ENCODE results near the gene UNC45B.

UNC45B gene

DNA sequence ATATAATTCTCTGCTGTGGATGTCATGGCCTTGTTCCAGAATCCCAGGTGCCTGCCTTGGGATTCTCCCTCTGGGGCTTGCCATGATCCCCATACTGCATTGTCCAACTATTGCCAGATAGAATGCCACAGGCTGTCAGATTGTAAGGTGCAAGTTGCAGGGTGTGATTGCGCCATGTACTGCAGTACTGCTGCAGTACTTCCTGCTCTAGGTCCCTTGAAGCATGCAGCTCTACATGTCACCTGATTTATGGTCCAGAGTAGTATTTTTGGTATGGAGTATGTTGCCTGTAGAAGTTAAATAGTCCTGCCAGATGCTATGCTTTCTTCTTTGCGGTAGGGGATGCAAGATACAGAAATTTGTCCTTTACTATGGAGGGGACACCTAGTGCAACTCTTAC lies 88.3 kb downstream of the UNC45B start:
- Histone ChIP-seq H3K4me3 (no peak overlapping the region), H4K20me1 (no peaks in the 10 kb centered on the region; a peak in 1 of 22 replicates), H3K4me2 (peak overlapping the region in 4 of 11 experiments; percentile 7 to 18 (median 12); a peak in 1 of 22 replicates), H3K27me3 (peaks cover 0 to 41% (median 0%) of the 10 kb centered on the region in 11 experiments; a peak in 4 of 22 replicates), H3K27ac (no peak overlapping the region), H3K9ac (no peak overlapping the region), H3K4me1 (peaks cover 11 to 31% (median 15%) of the 10 kb centered on the region in 10 experiments), H3K36me3 (no peaks in the 10 kb centered on the region), H3K9me3 (replicated peaks in 1 of 11) (peaks cover 0 to 3% (median 0%) of the 10 kb centered on the region in 11 experiments; a peak in 1 of 22 replicates)
- no peak; a peak in 1 of 22 replicates for TF ChIP-seq Cebpa-rat (IDR thresholded peaks at IDR 0.05)

DNA sequence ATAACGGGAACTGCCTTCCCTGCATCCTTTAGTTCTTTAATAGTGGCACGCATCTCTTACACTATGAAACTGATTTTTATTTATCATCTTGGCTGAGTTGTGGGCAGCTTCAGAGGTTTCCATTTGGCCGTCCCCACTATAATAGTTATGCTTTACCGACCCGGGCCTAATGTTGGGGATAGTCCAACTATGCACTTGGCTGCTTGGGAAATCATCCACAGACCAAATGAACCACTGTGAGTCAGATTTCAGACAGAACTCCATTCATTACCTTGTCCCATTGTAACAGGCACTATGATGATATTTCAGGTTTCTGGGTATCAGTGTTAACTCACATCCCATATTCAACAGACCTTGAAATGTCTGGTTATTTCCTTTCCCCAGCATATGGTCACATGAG lies 89.2 kb downstream of the UNC45B start:
- no peak for TF ChIP-seq Cebpa-rat (IDR thresholded peaks at IDR 0.05)
- no peaks in the 10 kb centered on the region for H3K36me3 ChIP-seq
- H3K9ac ChIP-seq, result no peak overlapping the region
- no peak overlapping the region for H3K4me3 ChIP-seq
- H3K27me3 ChIP-seq, result peaks cover 0 to 50% (median 0%) of the 10 kb centered on the region in 11 experiments; a peak in 5 of 22 replicates
- peaks cover 18 to 40% (median 21%) of the 10 kb centered on the region in 10 experiments for H3K4me1 ChIP-seq
- peak overlapping the region; percentile 10 to 56 (median 35); a peak in 19 of 22 replicates for H3K4me2 ChIP-seq
- no peaks in the 10 kb centered on the region; a peak in 1 of 22 replicates for H4K20me1 ChIP-seq
- H3K27ac ChIP-seq, result no peak overlapping the region
- no peaks in the 10 kb centered on the region for H3K9me3 ChIP-seq (replicated peaks in 1 of 11)

DNA sequence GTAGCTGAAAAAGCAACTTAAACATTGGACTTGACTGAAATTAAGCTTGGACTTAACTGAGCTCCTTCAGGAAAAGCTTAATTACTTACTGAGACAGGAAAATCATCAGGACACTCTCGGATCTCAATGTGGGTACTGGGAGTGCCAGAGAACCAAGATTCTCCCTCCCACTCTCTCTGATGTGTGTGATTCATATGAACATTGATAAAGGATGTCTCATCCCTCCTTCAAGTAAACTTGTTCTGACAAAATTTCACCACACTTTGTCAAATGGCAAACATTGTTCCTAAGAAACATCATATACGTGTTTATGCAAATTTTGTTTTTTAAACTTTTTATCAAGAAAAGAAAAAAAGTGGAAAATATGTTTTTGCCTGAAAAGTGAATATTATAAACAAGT lies 91.2 kb downstream of the UNC45B start:
- Histone ChIP-seq H3K9me3 (replicated peaks in 1 of 11) (no peaks in the 10 kb centered on the region), H4K20me1 (no peaks in the 10 kb centered on the region; a peak in 1 of 22 replicates), H3K9ac (no peak overlapping the region), H3K27me3 (peaks cover 0 to 61% (median 0%) of the 10 kb centered on the region in 11 experiments; a peak in 6 of 22 replicates), H3K4me1 (peaks cover 28 to 47% (median 34%) of the 10 kb centered on the region in 10 experiments), H3K36me3 (no peaks in the 10 kb centered on the region), H3K27ac (no peak overlapping the region), H3K4me3 (no peak overlapping the region), H3K4me2 (no peak overlapping the region)
- TF ChIP-seq Cebpa-rat (IDR thresholded peaks at IDR 0.05), result no peak

All from BLaER1 treated with 17β-estradiol and CSF1 and Interleukin-3, amounts not matched to agents 10 nM and 100 nM (cell line).